Mesenchymal stem cell (in vitro differentiated cells and primary cell): ENCODE results near the gene MRPS11.
"Not testable (repeated sequence)": the region's sequence is repeated elsewhere in the genome, so short reads cannot be mapped to it uniquely, and the experiment has no call there.

ENCODE experiments used
- DNase-seq: peaks from one replicate; pipeline ENCODE4 v3.0.0-alpha.2; 2013
- H2AFZ ChIP-seq: one replicate; pipeline ENCODE4 v1.6.1; 2013; ENCODE audit warnings: low read depth, mild to moderate bottlenecking, control low read depth, inconsistent platforms, low read length, moderate library complexity
- H2AK5ac ChIP-seq: 2 replicates; pipeline ENCODE4 v1.6.1; 2013; ENCODE audit warnings: low read length, moderate library complexity, mild to moderate bottlenecking, inconsistent platforms; ENCODE audit not compliant: severe bottlenecking
- H2BK120ac ChIP-seq: one replicate; pipeline ENCODE4 v1.6.1; 2013; ENCODE audit warnings: low read depth, mild to moderate bottlenecking, inconsistent platforms, low read length, moderate library complexity
- H2BK12ac ChIP-seq, 2 experiments: one replicate each; pipeline ENCODE4 v1.6.1; 2013; ENCODE audit warnings: inconsistent platforms in 2 of 2, low read length in 2 of 2, mild to moderate bottlenecking in 2 of 2, moderate library complexity in 2 of 2, control low read depth in 1 of 2
- H2BK15ac ChIP-seq: one replicate; pipeline ENCODE4 v1.6.1; 2013; ENCODE audit warnings: mild to moderate bottlenecking, low read depth, inconsistent platforms; ENCODE audit not compliant: poor library complexity, severe bottlenecking
- H2BK5ac ChIP-seq: 2 replicates; pipeline ENCODE4 v1.6.1; 2013; ENCODE audit warnings: low read depth, mild to moderate bottlenecking, low read length, control low read depth, inconsistent platforms; ENCODE audit not compliant: poor library complexity, severe bottlenecking
- H3K14ac ChIP-seq, 2 experiments: one replicate each; pipeline ENCODE4 v1.6.1; 2013; ENCODE audit warnings: inconsistent platforms in 2 of 2, low read length in 2 of 2, control low read depth in 1 of 2, mild to moderate bottlenecking in 1 of 2, moderate library complexity in 1 of 2
- H3K18ac ChIP-seq, 2 experiments: one replicate each; pipeline ENCODE4 v1.6.1; 2013; ENCODE audit warnings: inconsistent platforms in 2 of 2, low read length in 2 of 2, control low read depth in 1 of 2, low read depth in 1 of 2, mild to moderate bottlenecking in 1 of 2
- H3K23ac ChIP-seq, 2 experiments: one replicate each; pipeline ENCODE4 v1.6.1; 2013; ENCODE audit warnings: inconsistent platforms in 2 of 2, low read length in 2 of 2, mild to moderate bottlenecking in 2 of 2, moderate library complexity in 2 of 2, control low read depth in 1 of 2
- H3K27ac ChIP-seq: 2 replicates; pipeline ENCODE4 v1.5.1; 2013; ENCODE audit warnings: mild to moderate bottlenecking, moderate library complexity, low read length, control low read depth, inconsistent platforms; ENCODE audit not compliant: poor library complexity, severe bottlenecking
- H3K27me3 ChIP-seq, 2 experiments: 2 replicates each; pipeline versions ENCODE4 v1.6.1 to v1.7.0; 2013; ENCODE audit warnings: low read length in 2 of 2, mild to moderate bottlenecking in 2 of 2, moderate library complexity in 2 of 2, control low read depth in 1 of 2, inconsistent platforms in 1 of 2; ENCODE audit not compliant: control insufficient read depth in 1 of 2, insufficient read depth in 1 of 2
- H3K36me3 ChIP-seq, 2 experiments: 2 replicates each; pipeline versions ENCODE4 v1.6.1 to v1.7.0; 2013; ENCODE audit warnings: low read length in 2 of 2, control low read depth in 1 of 2, inconsistent platforms in 1 of 2, low read depth in 1 of 2, mild to moderate bottlenecking in 1 of 2; ENCODE audit not compliant: insufficient read depth in 2 of 2, control insufficient read depth in 1 of 2
- H3K4ac ChIP-seq, 2 experiments: one replicate each; pipeline ENCODE4 v1.6.1; 2013; ENCODE audit warnings: inconsistent platforms in 2 of 2, low read length in 2 of 2, mild to moderate bottlenecking in 2 of 2, moderate library complexity in 2 of 2, control low read depth in 1 of 2, low read depth in 1 of 2
- H3K4me1 ChIP-seq: 2 replicates; pipeline ENCODE4 v1.6.1; 2013; ENCODE audit warnings: low read depth, low read length, control low read depth; ENCODE audit not compliant: control insufficient read depth, insufficient read depth
- H3K4me2 ChIP-seq: 2 replicates; pipeline ENCODE4 v1.6.1; 2013; ENCODE audit warnings: low read length, mild to moderate bottlenecking, inconsistent platforms; ENCODE audit not compliant: poor library complexity, severe bottlenecking
- H3K4me3 ChIP-seq, 2 experiments: 2 replicates each; pipeline versions ENCODE4 v1.5.1 to v1.7.0; 2013; ENCODE audit warnings: low read length in 2 of 2, mild to moderate bottlenecking in 2 of 2, control low read depth in 1 of 2, low read depth in 1 of 2; ENCODE audit not compliant: insufficient read depth in 1 of 2
- H3K79me1 ChIP-seq: replicated peaks from 2 replicates; pipeline ENCODE4 v1.6.1; 2013; ENCODE audit warnings: mild to moderate bottlenecking, control low read depth, low read length, inconsistent platforms; ENCODE audit not compliant: poor library complexity, severe bottlenecking
- H3K9ac ChIP-seq: 2 replicates; pipeline ENCODE4 v1.7.0; 2013; ENCODE audit warnings: mild to moderate bottlenecking, low read length, moderate library complexity
- H3K9me3 ChIP-seq: 2 replicates; pipeline ENCODE4 v1.7.0; 2013; ENCODE audit warnings: mild to moderate bottlenecking, low read length; ENCODE audit not compliant: control insufficient read depth
- H4K8ac ChIP-seq: one replicate; pipeline ENCODE4 v1.6.1; 2013; ENCODE audit warnings: inconsistent platforms, mild to moderate bottlenecking, low read length, moderate library complexity
- H4K91ac ChIP-seq: one replicate; pipeline ENCODE4 v1.6.1; 2013; ENCODE audit warnings: mild to moderate bottlenecking, low read length, inconsistent platforms
- WGBS: methylation state at CpG from one replicate; pipeline ENCODE4 v1.1.7; 2013; ENCODE audit warnings: mixed read lengths; 5-methylcytosine and 5-hydroxymethylcytosine counted together

MRPS11 gene

DNA sequence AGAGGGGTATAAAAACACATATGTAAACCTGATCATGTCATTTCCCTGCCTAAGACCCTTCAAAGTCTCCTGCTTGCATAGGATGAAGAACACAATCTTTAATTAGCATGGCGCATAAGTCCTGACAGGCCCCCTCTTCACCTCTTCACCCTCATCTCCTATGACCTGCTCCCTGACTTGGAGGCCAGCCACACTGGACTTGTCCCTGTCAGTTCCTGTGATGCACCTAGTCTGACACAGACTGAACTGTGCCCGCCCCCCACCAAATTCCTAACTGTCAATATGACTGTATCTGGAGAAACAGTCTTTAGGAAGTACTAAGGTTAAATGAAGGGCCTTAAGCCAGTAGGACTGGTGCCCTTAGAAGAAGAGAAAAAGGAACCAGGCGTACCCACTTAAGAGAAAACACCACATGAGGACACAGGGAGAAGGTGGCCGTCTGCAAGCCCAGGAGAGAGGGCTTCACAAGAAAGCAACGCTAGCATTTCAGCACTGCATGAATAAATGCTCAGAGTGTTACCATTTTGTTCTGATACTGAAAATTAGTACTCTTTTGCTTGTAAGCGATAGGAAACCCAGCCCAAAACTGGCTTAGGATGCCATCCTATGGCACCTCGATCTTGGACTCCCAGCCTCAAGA lies 34.3 kb upstream of the MRPS11 start:
- H3K9me3 ChIP-seq: no peaks in the 10 kb centered on the region
- no peak overlapping the region for H3K23ac ChIP-seq
- H3K79me1 ChIP-seq: no peaks in the 10 kb centered on the region
- H3K18ac ChIP-seq: no peak overlapping the region
- H3K27ac ChIP-seq: no peak overlapping the region
- no peak overlapping the region for H2AK5ac ChIP-seq
- H2AFZ ChIP-seq: no peak overlapping the region
- no peak overlapping the region for H3K4me3 ChIP-seq
- H3K36me3 ChIP-seq: no peaks in the 10 kb centered on the region
- no peak overlapping the region for H2BK12ac ChIP-seq
- H4K91ac ChIP-seq: no peak overlapping the region
- H3K4me1 ChIP-seq: no peaks in the 10 kb centered on the region
- no peak overlapping the region for H2BK120ac ChIP-seq
- WGBS: 89% methylated on average over 6 of the region's 7 CpGs
- H2BK5ac ChIP-seq: no peak overlapping the region
- no peak overlapping the region for H3K4ac ChIP-seq
- no peak overlapping the region for H3K4me2 ChIP-seq
- H3K27me3 ChIP-seq: peaks cover 0 to 16% of the 10 kb centered on the region in 2 experiments
- H3K9ac ChIP-seq: no peak overlapping the region
- H2BK15ac ChIP-seq: no peak overlapping the region
- H3K14ac ChIP-seq: no peak overlapping the region
- no peak overlapping the region for H4K8ac ChIP-seq
- DNase-seq: no peak

DNA sequence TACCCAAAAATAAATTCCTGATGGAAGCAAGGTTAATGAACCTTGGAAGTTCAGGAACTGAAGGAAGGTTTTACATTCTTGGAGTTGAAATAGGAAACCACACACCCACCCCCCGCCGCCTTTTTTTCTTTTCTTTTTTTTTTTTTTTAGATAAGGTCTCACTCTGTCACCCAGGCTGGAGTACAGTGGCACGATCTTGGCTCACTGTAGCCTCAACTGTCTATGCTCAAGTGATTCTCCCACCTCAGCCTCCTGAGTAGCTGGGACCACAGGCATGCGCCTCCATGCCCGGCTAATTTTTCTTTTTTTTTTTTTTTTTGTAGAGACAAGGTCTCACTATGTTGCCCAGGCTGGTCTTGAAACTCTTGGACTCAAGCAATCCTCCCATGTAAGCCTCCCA lies 33.4 kb upstream of the MRPS11 start:
- not testable (repeated sequence) for H2AK5ac ChIP-seq, H3K18ac ChIP-seq, H3K4me3 ChIP-seq, H3K4me1 ChIP-seq, H2BK12ac ChIP-seq, H2BK15ac ChIP-seq, DNase-seq, H3K4ac ChIP-seq, H3K4me2 ChIP-seq, H2BK5ac ChIP-seq, H2BK120ac ChIP-seq, H3K9me3 ChIP-seq, H3K14ac ChIP-seq, H3K36me3 ChIP-seq, H4K91ac ChIP-seq, H3K27me3 ChIP-seq, H3K9ac ChIP-seq, H3K23ac ChIP-seq, H2AFZ ChIP-seq, H3K79me1 ChIP-seq, H3K27ac ChIP-seq, H4K8ac ChIP-seq
- WGBS: 63% methylated on average over 5 of the region's 5 CpGs

DNA sequence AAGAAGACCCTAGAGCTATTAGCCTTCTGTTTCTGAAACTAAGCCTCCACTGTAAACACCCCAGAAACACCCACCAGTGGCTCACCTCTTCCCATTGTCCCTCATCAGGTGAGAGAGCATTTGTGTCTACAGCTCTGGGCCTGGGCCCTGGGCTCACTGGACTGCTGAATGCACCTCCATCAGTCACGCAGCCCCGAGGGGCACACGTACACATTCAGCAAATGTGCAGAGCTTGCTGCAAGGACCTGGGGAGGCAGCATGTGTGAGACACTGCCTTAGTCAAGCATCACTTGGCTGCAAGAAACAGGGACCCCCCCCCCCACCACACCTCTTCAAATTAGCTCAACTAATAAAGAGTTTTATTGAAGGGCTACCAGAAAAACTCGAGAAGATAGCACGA lies 29.3 kb upstream of the MRPS11 start:
- no peak overlapping the region for H3K4me3 ChIP-seq
- peaks cover 5% of the 10 kb centered on the region for H3K9me3 ChIP-seq
- no peak overlapping the region for H3K27ac ChIP-seq
- H2BK15ac ChIP-seq: no peak overlapping the region
- no peak overlapping the region for H2BK12ac ChIP-seq
- H3K27me3 ChIP-seq: no peaks in the 10 kb centered on the region
- no peak for DNase-seq
- H3K14ac ChIP-seq: no peak overlapping the region
- no peaks in the 10 kb centered on the region for H3K4me1 ChIP-seq
- H3K23ac ChIP-seq: no peak overlapping the region
- no peak overlapping the region for H3K9ac ChIP-seq
- no peak overlapping the region for H2BK120ac ChIP-seq
- H2BK5ac ChIP-seq: no peak overlapping the region
- H3K4ac ChIP-seq: no peak overlapping the region
- no peak overlapping the region for H3K4me2 ChIP-seq
- no peak overlapping the region for H4K8ac ChIP-seq
- H3K79me1 ChIP-seq: no peaks in the 10 kb centered on the region
- 69% methylated on average over 5 of the region's 5 CpGs for WGBS
- H3K18ac ChIP-seq: no peak overlapping the region
- no peaks in the 10 kb centered on the region for H3K36me3 ChIP-seq
- no peak overlapping the region for H4K91ac ChIP-seq
- H2AK5ac ChIP-seq: no peak overlapping the region
- H2AFZ ChIP-seq: no peak overlapping the region

DNA sequence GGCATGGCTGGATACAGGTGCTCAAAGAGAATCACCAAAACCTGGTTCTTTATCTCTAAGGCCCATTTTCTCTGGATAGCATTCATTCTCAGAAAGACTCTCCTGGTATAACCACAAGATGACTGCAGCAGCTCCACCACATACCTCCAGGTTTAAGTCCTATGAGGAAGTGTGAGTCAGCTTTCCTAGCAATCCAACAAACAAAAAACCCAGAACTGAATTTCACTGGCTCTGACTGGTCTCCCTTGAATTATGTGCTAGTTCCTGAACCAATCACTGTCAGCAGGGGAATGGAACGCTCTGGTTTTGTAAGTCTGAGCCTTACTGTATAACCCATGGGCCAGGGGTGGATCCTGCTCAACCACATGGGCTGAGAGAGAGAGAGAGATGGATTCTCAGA lies 27.5 kb upstream of the MRPS11 start:
- no peak overlapping the region for H2BK120ac ChIP-seq
- H3K4me2 ChIP-seq: no peak overlapping the region
- H3K14ac ChIP-seq: no peak overlapping the region
- H3K79me1 ChIP-seq: no peaks in the 10 kb centered on the region
- no peak overlapping the region for H3K27ac ChIP-seq
- no peak overlapping the region for H2AFZ ChIP-seq
- no peak overlapping the region for H3K18ac ChIP-seq
- H4K8ac ChIP-seq: no peak overlapping the region
- H3K23ac ChIP-seq: no peak overlapping the region
- H3K36me3 ChIP-seq: no peaks in the 10 kb centered on the region
- peak; percentile 52 for DNase-seq
- no peak overlapping the region for H3K9ac ChIP-seq
- 71% methylated on average over 1 of the region's 1 CpG for WGBS
- H2BK12ac ChIP-seq: no peak overlapping the region
- H2AK5ac ChIP-seq: no peak overlapping the region
- no peak overlapping the region for H2BK15ac ChIP-seq
- H3K4me3 ChIP-seq: no peak overlapping the region
- H3K9me3 ChIP-seq: peaks cover 23% of the 10 kb centered on the region
- H3K4me1 ChIP-seq: no peaks in the 10 kb centered on the region
- no peak overlapping the region for H3K4ac ChIP-seq
- H2BK5ac ChIP-seq: no peak overlapping the region
- H4K91ac ChIP-seq: no peak overlapping the region
- no peaks in the 10 kb centered on the region for H3K27me3 ChIP-seq
